Measurements from ENCODE around the gene ALCAM. TPM values are rescaled to one million over a fixed set of nuclear protein-coding genes. Genes with fewer than 3 reads are reported as not detected.

ALCAM gene
- total RNA-seq, 1 experiment from 2014 or later = 0.85 TPM

- no peaks in the 10 kb centered on the region for H3K9me3 ChIP-seq (replicated peaks)
- no peak overlapping the region for H3K27ac ChIP-seq
- H3K27me3 ChIP-seq = no peaks in the 10 kb centered on the region
- no peaks in the 10 kb centered on the region for H3K36me3 ChIP-seq
- H3K4me3 ChIP-seq = no peak overlapping the region
- H3K4me1 ChIP-seq = no peaks in the 10 kb centered on the region
- no peak for DNase-seq
Observed at GRCh38 chr3:105553851-105554250, 187.1 kb downstream of the ALCAM start.

GRCh38 chr3:105555206-105555605 is 188.5 kb downstream of the ALCAM start:
- Histone ChIP-seq H3K4me1 (no peaks in the 10 kb centered on the region), H3K4me3 (no peak overlapping the region), H3K36me3 (no peaks in the 10 kb centered on the region), H3K27me3 (no peaks in the 10 kb centered on the region), H3K9me3 (replicated peaks) (no peaks in the 10 kb centered on the region), H3K27ac (no peak overlapping the region)
- no peak for DNase-seq

- Histone ChIP-seq H3K27ac (no peak overlapping the region), H3K9me3 (replicated peaks) (no peaks in the 10 kb centered on the region), H3K27me3 (no peaks in the 10 kb centered on the region), H3K36me3 (no peaks in the 10 kb centered on the region), H3K4me1 (no peaks in the 10 kb centered on the region), H3K4me3 (no peak overlapping the region)
- no peak for DNase-seq
Observed at GRCh38 chr3:105559856-105560255, 193.1 kb downstream of the ALCAM start.

GRCh38 chr3:105561876-105562275 is 195.2 kb downstream of the ALCAM start:
- H3K9me3 ChIP-seq (replicated peaks) = no peaks in the 10 kb centered on the region
- H3K4me1 ChIP-seq = no peaks in the 10 kb centered on the region
- H3K36me3 ChIP-seq = no peaks in the 10 kb centered on the region
- H3K27ac ChIP-seq = no peak overlapping the region
- no peak for DNase-seq
- H3K4me3 ChIP-seq = no peak overlapping the region
- H3K27me3 ChIP-seq = no peaks in the 10 kb centered on the region

GRCh38 chr3:105564546-105565288 is 198.0 kb downstream of the ALCAM start:
- Histone ChIP-seq H3K36me3 (no peaks in the 10 kb centered on the region), H3K4me1 (no peaks in the 10 kb centered on the region), H3K9me3 (replicated peaks) (no peaks in the 10 kb centered on the region), H3K27ac (no peak overlapping the region), H3K27me3 (no peaks in the 10 kb centered on the region), H3K4me3 (no peak overlapping the region)
- no peak for DNase-seq

- no peaks in the 10 kb centered on the region for H3K27me3 ChIP-seq
- H3K4me3 ChIP-seq = no peak overlapping the region
- no peak overlapping the region for H3K27ac ChIP-seq
- no peaks in the 10 kb centered on the region for H3K36me3 ChIP-seq
- no peak for DNase-seq
- no peaks in the 10 kb centered on the region for H3K4me1 ChIP-seq
- no peaks in the 10 kb centered on the region for H3K9me3 ChIP-seq (replicated peaks)
Observed at GRCh38 chr3:105571005-105571404, 204.3 kb downstream of the ALCAM start.

GRCh38 chr3:105572501-105572900 is 205.8 kb downstream of the ALCAM start:
- Histone ChIP-seq H3K4me3 (no peak overlapping the region), H3K36me3 (no peaks in the 10 kb centered on the region)

GRCh38 chr3:105579439-105579838 is 212.7 kb downstream of the ALCAM start:
- Histone ChIP-seq H3K27ac (no peak overlapping the region), H3K27me3 (no peaks in the 10 kb centered on the region), H3K9me3 (replicated peaks) (no peaks in the 10 kb centered on the region), H3K4me1 (0 out of 2 replicates have a peak, but pooled peaks cover 10% of the 10 kb centered on the region), H3K4me3 (no peak overlapping the region), H3K36me3 (no peaks in the 10 kb centered on the region)
- DNase-seq = no peak

More at GRCh38 chr3:105572501-105572900, 205.8 kb downstream of the ALCAM start:
- Histone ChIP-seq H3K9me3 (replicated peaks) (no peaks in the 10 kb centered on the region), H3K27ac (no peak overlapping the region), H3K27me3 (no peaks in the 10 kb centered on the region), H3K4me1 (no peaks in the 10 kb centered on the region)
- DNase-seq = no peak

GRCh38 chr3:105580296-105580965 is 213.7 kb downstream of the ALCAM start:
- H3K36me3 ChIP-seq = no peaks in the 10 kb centered on the region
- no peaks in the 10 kb centered on the region for H3K9me3 ChIP-seq (replicated peaks)
- peak; percentile 20 to 34 for DNase-seq
- H3K27me3 ChIP-seq = no peaks in the 10 kb centered on the region
- 0 out of 2 replicates have a peak, but pooled peaks cover 10% of the 10 kb centered on the region for H3K4me1 ChIP-seq
- no peak overlapping the region for H3K4me3 ChIP-seq
- H3K27ac ChIP-seq = no peak overlapping the region

GRCh38 chr3:105582015-105582414 is 215.3 kb downstream of the ALCAM start:
- no peak for DNase-seq
- Histone ChIP-seq H3K4me3 (no peak overlapping the region), H3K27me3 (no peaks in the 10 kb centered on the region), H3K9me3 (replicated peaks) (no peaks in the 10 kb centered on the region), H3K27ac (no peak overlapping the region), H3K4me1 (0 out of 2 replicates have a peak, but pooled peaks cover 10% of the 10 kb centered on the region), H3K36me3 (no peaks in the 10 kb centered on the region)

GRCh38 chr3:105584003-105584790 is 217.5 kb downstream of the ALCAM start:
- Histone ChIP-seq H3K4me3 (no peak overlapping the region), H3K4me1 (0 out of 2 replicates have a peak, but pooled peaks cover 10% of the 10 kb centered on the region), H3K9me3 (replicated peaks) (no peaks in the 10 kb centered on the region), H3K27ac (no peak overlapping the region), H3K36me3 (no peaks in the 10 kb centered on the region), H3K27me3 (no peaks in the 10 kb centered on the region)
- DNase-seq = no peak

- H3K36me3 ChIP-seq = no peaks in the 10 kb centered on the region
- H3K4me1 ChIP-seq = peaks cover 5% of the 10 kb centered on the region
- peak in 1 of 2 experiments; percentile 9 for DNase-seq
- H3K27ac ChIP-seq = no peak overlapping the region
- H3K9me3 ChIP-seq (replicated peaks) = no peaks in the 10 kb centered on the region
- no peak overlapping the region for H3K4me3 ChIP-seq
- H3K27me3 ChIP-seq = no peaks in the 10 kb centered on the region
Observed at GRCh38 chr3:105593315-105593714, 226.6 kb downstream of the ALCAM start.

GRCh38 chr3:105594219-105594618 is 227.5 kb downstream of the ALCAM start:
- H3K4me1 ChIP-seq = peaks cover 10% of the 10 kb centered on the region
- H3K27ac ChIP-seq = no peak overlapping the region
- H3K9me3 ChIP-seq (replicated peaks) = no peaks in the 10 kb centered on the region
- no peak for DNase-seq
- H3K4me3 ChIP-seq = no peak overlapping the region
- H3K27me3 ChIP-seq = no peaks in the 10 kb centered on the region
- H3K36me3 ChIP-seq = no peaks in the 10 kb centered on the region

- DNase-seq = peak in 1 of 2 experiments; percentile 17
- Histone ChIP-seq H3K27me3 (no peaks in the 10 kb centered on the region), H3K4me1 (peaks cover 13% of the 10 kb centered on the region), H3K9me3 (replicated peaks) (no peaks in the 10 kb centered on the region; the same call in 1 of the 2 replicates), H3K27ac (peak overlapping the region; percentile 42), H3K4me3 (no peak overlapping the region), H3K36me3 (no peaks in the 10 kb centered on the region)
Observed at GRCh38 chr3:105598042-105598796, 231.5 kb downstream of the ALCAM start.

Data from SJCRH30 (cell line).